HepG2 (cell line): ENCODE data around the gene FCN3. TPM values are rescaled to one million over a fixed set of nuclear protein-coding genes. Genes with fewer than 3 reads are reported as not detected.

Source experiments
- ATF7 ChIP-seq, 2 experiments: fragments of 450-650 bp in 1 of 2; sonication (generic) in 1 of 2; formaldehyde crosslinking in 1 of 2; IDR thresholded peaks; 2 replicates each; pipeline versions ENCODE4 v1.4.0 to v1.6.1; 2016 to 2020; ENCODE audit warnings: antibody characterized with exemption in 1 of 2, mild to moderate bottlenecking in 1 of 2, missing genetic modification reagents in 1 of 2
- GATAD1 ChIP-seq: IDR thresholded peaks from 2 replicates; pipeline ENCODE4 v1.6.1; 2016; ENCODE audit warnings: missing genetic modification reagents, missing compliant biosample characterization
- RERE ChIP-seq: IDR thresholded peaks from 2 replicates; pipeline ENCODE4 v1.6.1; 2016; ENCODE audit warnings: low read depth, missing genetic modification reagents, missing compliant biosample characterization
- SOX13 ChIP-seq, 3 experiments: fragments of 450-650 bp in 1 of 3; sonication (generic) in 1 of 3; formaldehyde crosslinking in 1 of 3; IDR thresholded peaks in 2 of 3; conservative IDR thresholded peaks in 1 of 3; 2 replicates each; pipeline versions ENCODE4 v1.5.0 to v1.6.1; 2016 to 2020; ENCODE audit warnings: antibody characterized with exemption in 1 of 3, mild to moderate bottlenecking in 1 of 3, missing compliant biosample characterization in 1 of 3, missing genetic modification reagents in 1 of 3, moderate library complexity in 1 of 3
- THAP7 ChIP-seq: sonication (generic); formaldehyde crosslinking; IDR thresholded peaks from 2 replicates; pipeline ENCODE4 v1.8.1; 2023; ENCODE audit warnings: mild to moderate bottlenecking, missing genetic modification reagents
- ZBTB38 ChIP-seq: sonication (generic); formaldehyde crosslinking; IDR thresholded peaks from 2 replicates; pipeline ENCODE4 v1.5.1; 2020; ENCODE audit warnings: mild to moderate bottlenecking, missing genetic modification reagents
- ZFP91 ChIP-seq: sonication (generic); formaldehyde crosslinking; IDR thresholded peaks from 2 replicates; pipeline ENCODE4 v1.9.0; 2022; ENCODE audit warnings: missing genetic modification reagents, mild to moderate bottlenecking, borderline replicate concordance
- ZNF142 ChIP-seq: sonication (generic); formaldehyde crosslinking; IDR thresholded peaks from 2 replicates; pipeline ENCODE4 v1.4.0; 2020; ENCODE audit warnings: missing genetic modification reagents
- ZNF501 ChIP-seq: sonication (generic); formaldehyde crosslinking; IDR thresholded peaks from 2 replicates; pipeline ENCODE4 v1.5.1; 2020; ENCODE audit warnings: mild to moderate bottlenecking, moderate library complexity, missing genetic modification reagents
- ZNF761 ChIP-seq: sonication (generic); formaldehyde crosslinking; conservative IDR thresholded peaks from 2 replicates; pipeline ENCODE4 v1.4.0; 2020; ENCODE audit warnings: mild to moderate bottlenecking, missing genetic modification reagents
- ZSCAN25 ChIP-seq: sonication (generic); formaldehyde crosslinking; IDR thresholded peaks from 2 replicates; pipeline ENCODE4 v1.8.0; 2022; ENCODE audit warnings: mild to moderate bottlenecking, missing genetic modification reagents
- polyA plus RNA-seq, 8 experiments: library from polyadenylated mRNA; depleted of rRNA in 3 of 8; stranded (reverse) in 7 of 8; unstranded in 1 of 8; fragments of >200 nt; fragmentation: Illumina TruSeq in 4 of 8; extraction: Trizol in 4 of 8; gene quantifications; 2 replicates each; pipeline versions ENCODE4 v1.2.1 to v1.2.3, GENCODE V29; 2011 to 2016; ENCODE audit warnings: low read depth in 4 of 8, missing spikeins in 1 of 8, mixed read lengths in 1 of 8; ENCODE audit not compliant: insufficient read depth in 1 of 8
- total RNA-seq, 5 experiments: library from RNA; depleted of rRNA; stranded (reverse); fragments of >200 nt; fragmentation: Illumina TruSeq; extraction: Trizol; gene quantifications; 2 replicates each; pipeline ENCODE4 v1.2.3, GENCODE V29; 2016; ENCODE audit warnings: low read depth in 1 of 5

FCN3 gene
- total and polyA plus RNA-seq, 2 of the 13 experiments (the other 11 are each of a cell fraction or from before 2014, with no cell fraction given): not detected

GRCh38 chr1:27348861-27349783 is 25.5 kb downstream of the FCN3 start (continued):
- no peak for TF ChIP-seq RERE (CRISPR knock-in tag)
- TF ChIP-seq ZBTB38 (CRISPR knock-in tag): peak; percentile 55
- TF ChIP-seq GATAD1 (CRISPR knock-in tag): no peak
- no peak for TF ChIP-seq ZNF142 (CRISPR knock-in tag)
- TF ChIP-seq ZNF501 (CRISPR knock-in tag): 0 out of 2 replicates have a peak, but pooled peaks have one; percentile 32
- no peak for TF ChIP-seq THAP7 (CRISPR knock-in tag)
- TF ChIP-seq ATF7 (IDR thresholded peaks at IDR 0.05): no peak
- 0 out of 2 replicates have a peak, but pooled peaks have one; percentile 17 for TF ChIP-seq ATF7 (CRISPR knock-in tag; IDR thresholded peaks at IDR 0.05)
- no peak for TF ChIP-seq SOX13 (IDR thresholded peaks at IDR 0.05)
- 0 out of 4 replicates have a peak, but pooled peaks of 1 of the 2 experiments have one; percentile 5 for TF ChIP-seq SOX13 (CRISPR knock-in tag; conservative IDR thresholded peaks at IDR 0.05 in 1 of 2, IDR thresholded peaks at IDR 0.05 in 1 of 2)
- peak; percentile 65 for TF ChIP-seq ZSCAN25 (CRISPR knock-in tag)
- TF ChIP-seq ZNF761 (CRISPR knock-in tag): 0 out of 2 replicates have a peak, but pooled peaks have one; percentile 39
- peak; percentile 70; the same call in 1 of the 2 replicates for TF ChIP-seq ZFP91
